ENCODE results near the gene TOR1A.
A peak's percentile ranks its signal among the peaks of the same experiment; 100 is the strongest.

The TOR1A gene

GRCh38 chr9:129834489-129835127 lies 10.7 kb upstream of the TOR1A start:
- H3K4me3 ChIP-seq (replicated peaks in 1 of 2; ENCODE audit: low read depth in 2 of 2, low read length in 2 of 2), result peak overlapping the region; percentile 77 to 97
- DNase-seq (ENCODE audit: low read depth in 2 of 2), result no peak
- TF ChIP-seq CTCF (IDR thresholded peaks at IDR 0.05; ENCODE audit: low read depth, low read length), result no peak

- TF ChIP-seq CTCF (IDR thresholded peaks at IDR 0.05; ENCODE audit: low read depth, low read length), result no peak
- no peak overlapping the region for H3K4me3 ChIP-seq (replicated peaks in 1 of 2; ENCODE audit: low read depth in 2 of 2, low read length in 2 of 2)
- DNase-seq (ENCODE audit: low read depth in 2 of 2), result no peak
Observed at GRCh38 chr9:129832982-129833381, 9.0 kb upstream of the TOR1A start.

GRCh38 chr9:129828969-129829368 lies 5.0 kb upstream of the TOR1A start:
- TF ChIP-seq CTCF (IDR thresholded peaks at IDR 0.05; ENCODE audit: low read depth, low read length), result no peak
- H3K4me3 ChIP-seq (replicated peaks in 1 of 2; ENCODE audit: low read depth in 2 of 2, low read length in 2 of 2), result no peak overlapping the region
- no peak for DNase-seq (ENCODE audit: low read depth in 2 of 2)

- no peak overlapping the region for H3K4me3 ChIP-seq (replicated peaks in 1 of 2; ENCODE audit: low read depth in 2 of 2, low read length in 2 of 2)
- TF ChIP-seq CTCF (IDR thresholded peaks at IDR 0.05; ENCODE audit: low read depth, low read length), result no peak
- no peak for DNase-seq (ENCODE audit: low read depth in 2 of 2)
Observed at GRCh38 chr9:129828051-129828450, 4.1 kb upstream of the TOR1A start.

- no peak for DNase-seq (ENCODE audit: low read depth in 2 of 2)
- no peak for TF ChIP-seq CTCF (IDR thresholded peaks at IDR 0.05; ENCODE audit: low read depth, low read length)
Observed at GRCh38 chr9:129826759-129827158, 2.8 kb upstream of the TOR1A start.

GRCh38 chr9:129826344-129826743 lies 2.4 kb upstream of the TOR1A start:
- TF ChIP-seq CTCF (IDR thresholded peaks at IDR 0.05; ENCODE audit: low read depth, low read length), result no peak
- no peak for DNase-seq (ENCODE audit: low read depth in 2 of 2)
- no peak overlapping the region for H3K4me3 ChIP-seq (replicated peaks in 1 of 2; ENCODE audit: low read depth in 2 of 2, low read length in 2 of 2)

More at GRCh38 chr9:129826759-129827158, 2.8 kb upstream of the TOR1A start:
- no peak overlapping the region for H3K4me3 ChIP-seq (replicated peaks in 1 of 2; ENCODE audit: low read depth in 2 of 2, low read length in 2 of 2)

GRCh38 chr9:129823542-129823934 lies 398 bp downstream of the TOR1A start:
- no peak for TF ChIP-seq CTCF (IDR thresholded peaks at IDR 0.05; ENCODE audit: low read depth, low read length)
- no peak for DNase-seq (ENCODE audit: low read depth in 2 of 2)
- H3K4me3 ChIP-seq (replicated peaks in 1 of 2; ENCODE audit: low read depth in 2 of 2, low read length in 2 of 2), result peak overlapping the region; percentile 68 to 91

Data from cardiac fibroblast (primary cell).